GM18909 (cell line): ENCODE results near the gene GABPB1.

Experiments used
- ATAC-seq: cut with Tn5 transposase; IDR thresholded peaks from one replicate; pipeline ENCODE4 v1.9.1; 2021; ENCODE audit warnings: mild to moderate bottlenecking; ENCODE audit not compliant: unreplicated experiment, poor library complexity

The GABPB1 gene

DNA sequence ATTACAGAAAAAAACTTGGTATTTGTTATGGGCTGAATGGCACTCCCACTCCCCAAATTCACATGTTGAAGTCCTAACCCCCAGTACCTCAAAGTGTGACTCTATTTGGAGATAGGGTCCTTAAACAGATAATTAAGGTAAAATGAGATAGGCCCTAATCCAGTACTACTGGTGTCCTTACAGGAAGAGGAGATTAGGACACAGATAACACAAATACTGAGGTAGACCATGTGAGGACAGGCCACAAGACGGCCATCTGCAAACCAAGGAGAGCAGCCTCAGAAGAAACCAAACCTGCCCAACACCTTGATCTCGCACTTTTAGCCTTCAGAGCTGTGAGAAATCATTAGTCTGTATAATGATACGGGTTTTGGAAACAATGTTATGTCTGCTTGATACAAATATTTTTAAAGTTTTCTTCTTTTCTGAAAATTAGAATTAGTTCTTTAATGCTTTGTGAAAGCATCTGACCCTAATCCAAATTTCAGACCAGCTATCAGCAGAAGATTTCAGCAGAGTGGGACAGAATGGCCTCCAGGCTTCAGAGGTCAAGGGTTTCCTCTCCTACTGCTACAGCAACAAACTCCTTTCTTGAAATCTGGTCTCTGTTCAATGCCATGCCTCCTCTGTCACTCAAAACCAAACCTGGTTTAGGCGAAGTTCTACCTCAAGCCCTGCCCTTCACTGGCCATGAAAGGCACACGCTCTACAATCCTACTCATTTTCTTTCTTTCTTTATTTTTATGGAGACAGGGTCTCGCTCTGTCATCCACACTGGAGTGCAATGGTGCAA, 67.5 kb downstream of the GABPB1 start:
- no peak for ATAC-seq

DNA sequence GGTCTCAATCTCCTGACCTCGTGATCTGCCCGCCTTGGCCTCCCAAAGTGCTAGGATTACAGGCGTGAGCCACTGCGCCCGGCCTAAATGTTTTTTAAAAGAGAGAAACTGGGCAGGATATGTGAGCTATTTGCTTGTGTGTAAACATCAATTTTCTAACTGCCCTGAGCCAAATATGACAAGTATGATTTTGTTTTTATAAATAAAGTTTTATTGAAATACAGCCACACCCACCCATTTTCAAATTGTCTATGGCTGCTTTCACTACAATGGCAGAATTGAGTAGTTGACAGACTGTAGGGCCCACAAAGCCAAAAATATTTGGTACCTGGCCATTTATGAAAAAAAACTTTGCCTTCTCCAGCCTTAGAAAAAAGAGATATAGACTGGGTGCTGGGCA, 73.6 kb downstream of the GABPB1 start:
- ATAC-seq = no peak

DNA sequence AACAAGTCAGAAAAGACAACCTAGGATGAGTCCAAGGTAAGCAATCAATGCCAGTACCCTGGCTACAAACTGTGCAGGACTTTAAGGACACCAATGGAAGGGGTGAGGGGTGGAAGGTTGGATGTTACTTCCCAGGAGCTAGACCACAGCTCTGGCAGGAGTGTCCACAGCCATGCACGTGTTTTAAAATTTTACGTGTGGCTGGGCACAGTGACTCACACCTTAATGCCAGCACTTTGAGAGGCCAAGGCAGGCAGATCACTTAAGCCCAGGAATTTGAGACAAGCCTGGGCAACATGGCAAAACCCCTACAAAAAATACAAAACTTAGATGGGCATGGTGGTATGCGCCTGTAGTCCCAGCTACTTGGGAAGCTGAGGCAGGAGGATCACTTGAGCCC, 74.7 kb downstream of the GABPB1 start:
- no peak for ATAC-seq

- ATAC-seq = no peak
Observed at GRCh38 chr15:50278496-50278895, 76.5 kb downstream of the GABPB1 start.

DNA sequence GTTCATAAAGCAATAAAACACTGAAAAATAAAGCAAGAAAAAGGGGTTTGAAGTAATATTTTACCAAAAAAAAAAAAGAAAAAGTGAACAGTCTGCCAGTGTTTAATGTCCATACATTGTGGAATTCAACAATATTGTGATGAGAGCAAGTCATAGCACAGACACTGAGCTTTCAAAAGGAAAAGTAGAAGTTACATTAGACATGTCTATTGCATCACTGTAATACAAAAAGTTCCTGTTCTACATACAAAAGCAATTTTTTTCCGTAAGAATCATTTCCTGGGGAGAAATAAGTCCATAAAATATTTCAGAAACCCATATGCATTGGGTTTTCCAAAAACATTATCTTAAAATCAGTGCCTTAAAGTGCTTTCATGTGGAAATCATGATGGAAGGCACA, 77.6 kb downstream of the GABPB1 start:
- ATAC-seq = no peak

- no peak for ATAC-seq
Observed at GRCh38 chr15:50275908-50276307, 79.1 kb downstream of the GABPB1 start.

DNA sequence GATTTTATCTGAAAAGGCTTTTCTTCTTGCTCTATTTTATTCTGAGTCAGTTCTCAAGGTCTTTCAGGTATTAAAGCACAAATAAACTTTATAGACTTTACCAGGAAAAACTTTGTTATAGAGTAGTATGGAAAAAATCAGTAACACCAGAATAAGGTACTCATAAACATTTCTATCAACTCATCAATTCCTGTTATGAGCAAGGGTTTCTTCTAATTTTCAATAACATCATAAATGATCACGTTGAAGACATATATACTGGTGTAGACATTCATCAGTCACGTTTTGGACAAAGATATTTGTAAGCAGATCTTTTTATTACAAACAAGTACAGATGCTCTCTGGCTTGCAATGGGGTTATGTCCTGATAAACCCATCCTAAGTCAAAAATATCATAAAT, 79.9 kb downstream of the GABPB1 start:
- no peak for ATAC-seq

DNA sequence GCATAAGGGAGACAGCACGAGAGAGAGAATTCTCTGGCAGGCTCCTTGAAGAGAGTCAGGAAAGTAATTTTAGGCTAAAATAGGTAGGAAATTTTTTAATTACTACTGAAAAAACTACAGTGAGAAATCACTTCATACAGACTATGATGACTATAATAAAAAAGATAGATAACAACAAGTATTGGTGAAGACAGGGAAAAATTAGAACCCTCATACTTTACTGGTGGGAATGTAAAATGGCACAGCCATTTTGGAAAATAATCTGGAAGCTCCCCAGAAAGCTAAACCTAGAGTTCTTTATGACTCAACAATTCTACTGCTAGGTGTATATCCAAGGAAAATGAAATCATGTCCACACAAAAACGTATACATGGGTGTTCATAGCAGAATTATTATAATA, 87.4 kb downstream of the GABPB1 start:
- ATAC-seq = no peak

- ATAC-seq = no peak
Observed at GRCh38 chr15:50265620-50266019, 89.4 kb downstream of the GABPB1 start, which contains the start of gene HDC. HDC (minus strand) TSS chr15:50265726; CDS start chr15:50265623, 103 bp downstream.

DNA sequence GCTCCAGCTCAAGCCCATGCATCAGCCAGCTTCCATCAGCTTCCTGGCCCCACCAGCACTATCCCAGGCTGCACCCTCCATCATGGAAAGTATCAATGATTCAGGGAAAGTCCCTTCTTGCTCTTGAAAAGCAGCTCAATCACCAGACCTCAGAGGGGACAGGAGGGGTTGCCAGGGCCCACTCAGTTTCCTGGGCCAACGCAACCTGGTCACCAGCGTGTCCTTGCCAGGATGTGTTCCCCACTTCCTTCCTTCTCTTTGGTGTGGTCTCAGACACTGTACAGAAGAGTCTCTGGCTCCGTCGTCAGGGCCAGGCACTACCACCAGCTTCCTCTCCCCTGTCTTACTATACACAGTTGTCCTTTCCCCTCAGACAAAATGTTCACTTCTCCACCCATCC, 92.5 kb downstream of the GABPB1 start:
- ATAC-seq = no peak

DNA sequence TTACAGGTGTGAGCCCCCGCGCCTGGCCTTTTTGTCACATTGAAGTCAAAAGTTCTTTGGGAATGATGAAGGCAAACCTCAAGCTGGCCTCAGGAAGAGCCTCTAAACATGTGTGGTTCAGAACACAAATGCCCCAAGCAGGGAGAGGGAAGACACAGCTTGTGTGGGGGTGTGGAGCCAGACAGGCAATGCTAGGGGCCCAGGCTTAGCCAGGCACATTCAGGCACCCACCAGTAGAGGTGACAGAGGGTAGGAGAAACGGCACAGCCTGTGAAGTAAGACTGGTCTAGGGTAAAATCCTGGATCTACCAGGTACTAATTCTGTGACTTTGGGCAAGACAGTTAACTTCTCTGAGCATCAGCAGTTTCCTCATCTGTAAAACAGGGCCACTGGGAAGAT, 93.0 kb downstream of the GABPB1 start:
- ATAC-seq = no peak

- ATAC-seq = peak; percentile 57
Observed at GRCh38 chr15:50260969-50261496, 94.0 kb downstream of the GABPB1 start.

GRCh38 chr15:50259276-50259675, 95.7 kb downstream of the GABPB1 start:
- ATAC-seq = no peak

GRCh38 chr15:50257924-50258323, 97.1 kb downstream of the GABPB1 start:
- no peak for ATAC-seq

DNA sequence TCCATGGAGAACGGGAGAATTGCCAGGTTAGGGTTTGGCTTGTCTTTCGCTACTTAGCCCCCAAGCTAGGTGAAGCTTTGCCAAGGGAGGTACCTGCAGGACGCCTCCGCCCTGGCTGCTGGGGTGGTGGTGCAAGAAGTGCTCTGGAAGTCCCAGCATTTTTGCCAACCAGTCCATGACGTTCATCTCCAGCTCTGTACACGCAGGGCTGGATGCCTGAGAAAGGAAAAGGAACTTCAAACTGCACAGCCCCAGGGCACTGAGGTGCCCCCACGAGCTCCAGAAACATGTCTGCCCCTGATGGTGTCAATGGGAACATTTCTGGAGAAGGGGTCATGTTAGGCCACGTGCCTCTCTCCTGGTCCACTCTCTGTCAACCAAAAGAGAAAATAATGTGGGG, 97.7 kb downstream of the GABPB1 start:
- ATAC-seq = no peak

- no peak for ATAC-seq
Observed at GRCh38 chr15:50256188-50257041, 98.6 kb downstream of the GABPB1 start.

GRCh38 chr15:50252556-50252955, 102.4 kb downstream of the GABPB1 start:
- no peak for ATAC-seq

DNA sequence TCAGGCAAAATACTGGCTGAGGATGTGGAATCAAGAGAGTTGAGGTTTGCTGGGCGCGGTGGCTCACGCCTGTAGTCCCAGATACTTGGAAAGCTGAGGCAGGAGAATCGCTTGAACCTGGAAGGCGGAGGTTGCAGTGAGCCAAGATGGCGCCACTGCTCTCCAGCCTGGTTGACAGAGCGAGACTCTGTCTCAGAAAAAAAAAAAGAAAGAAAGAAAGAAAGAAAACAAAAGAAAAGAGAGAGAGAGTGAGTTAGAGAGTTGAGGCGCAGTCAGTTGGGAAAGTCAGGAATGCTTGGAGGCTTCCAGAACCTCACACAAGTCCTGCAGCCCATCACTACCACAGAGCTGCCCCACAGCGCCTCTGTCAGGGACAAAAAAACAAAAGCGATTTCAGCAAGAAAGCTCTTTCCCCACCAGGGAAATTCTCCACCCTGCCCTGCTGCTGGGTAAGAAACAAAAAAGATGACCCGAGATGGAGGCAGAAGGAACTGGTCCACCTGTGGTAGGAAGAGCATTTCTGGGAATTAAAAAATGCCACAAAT, 103.3 kb downstream of the GABPB1 start:
- no peak for ATAC-seq

- no peak for ATAC-seq
Observed at GRCh38 chr15:50250760-50251394, 104.1 kb downstream of the GABPB1 start.

- ATAC-seq = no peak
Observed at GRCh38 chr15:50249704-50250103, 105.3 kb downstream of the GABPB1 start.
